Measurements from ENCODE around the gene CLEC2L. TPM values are rescaled to one million over a fixed set of nuclear protein-coding genes. Genes with fewer than 3 reads are reported as not detected.

Gene CLEC2L
- total and polyA plus RNA-seq, 2 of the 8 experiments (the other 6 are each of a cell fraction or from before 2014, with no cell fraction given): 0.20 to 1.9 TPM

DNA sequence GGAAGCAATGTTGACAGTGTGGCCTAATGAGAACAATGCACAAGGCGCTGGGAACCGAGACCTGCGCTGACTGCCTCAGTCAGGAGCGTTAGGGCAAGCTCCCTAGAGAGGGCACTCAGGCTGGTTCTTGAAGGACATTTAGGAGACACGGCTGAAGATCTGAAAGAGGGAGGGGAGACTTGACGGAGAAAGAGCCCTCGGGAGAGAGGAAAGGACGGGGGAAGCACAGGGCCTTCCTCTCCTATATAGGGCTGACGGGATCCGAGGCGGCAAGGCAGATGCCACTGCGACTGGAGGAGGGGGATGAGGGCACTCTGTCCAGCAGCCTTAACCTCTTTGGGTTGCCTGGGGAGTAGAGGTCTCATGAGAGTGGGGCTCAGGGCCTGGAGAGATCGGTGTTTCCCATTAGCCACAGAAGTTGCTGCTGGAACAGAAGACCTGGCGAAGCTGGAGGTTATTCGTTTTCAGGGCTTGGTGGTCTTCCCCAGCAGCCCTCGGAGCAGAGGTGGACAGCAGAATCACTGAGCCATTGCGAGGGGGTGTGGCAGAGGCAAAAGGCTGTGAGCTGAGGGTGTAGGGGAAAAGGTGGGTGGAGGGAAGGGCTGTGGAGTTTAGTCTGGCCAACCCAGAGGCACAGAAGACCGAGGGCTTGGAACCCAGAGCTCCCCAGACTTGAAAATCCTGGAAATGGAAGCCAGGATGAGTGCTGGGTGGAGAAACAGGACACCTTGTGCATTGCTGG is 36.0 kb downstream of the CLEC2L start:
- Histone ChIP-seq H3K4me1 (replicated peaks in 1 of 4; ENCODE audit: control insufficient read depth in 3 of 4, insufficient read depth in 4 of 4, low read length in 3 of 4) (peaks cover 0 to 6% (median 1%) of the 10 kb centered on the region in 4 experiments; a peak in 2 of 7 replicates), H3K56ac (replicated peaks; ENCODE audit: insufficient read length, low read depth, low read length) (no peak overlapping the region), H2BK15ac (ENCODE audit: low read length) (no peak overlapping the region), H4K20me1 (replicated peaks in 1 of 2; ENCODE audit: control insufficient read depth in 1 of 2, insufficient read depth in 2 of 2, low read length in 2 of 2) (no peaks in the 10 kb centered on the region), H3K36me3 (ENCODE audit: control insufficient read depth in 2 of 4, insufficient read depth in 4 of 4, low read length in 3 of 4) (no peaks in the 10 kb centered on the region; a peak in 1 of 8 replicates), H3K27ac (ENCODE audit: low read depth, low read length) (no peak overlapping the region), H3K18ac (ENCODE audit: extremely low read depth, low read length) (no peak overlapping the region), H2BK20ac (ENCODE audit: low read length) (no peak overlapping the region), H3K23ac (ENCODE audit: insufficient read length) (no peak overlapping the region), H3K9me3 (ENCODE audit: insufficient read depth in 2 of 2, low read depth in 1 of 2, low read length in 1 of 2) (no peaks in the 10 kb centered on the region), H3K9ac (replicated peaks in 1 of 4; ENCODE audit: extremely low read depth in 1 of 4, low read depth in 3 of 4, low read length in 3 of 4) (no peak overlapping the region), H4K91ac (replicated peaks; ENCODE audit: insufficient read length, low read length) (no peak overlapping the region), H2BK12ac (ENCODE audit: low read depth, low read length) (no peak overlapping the region), H3K79me2 (ENCODE audit: control insufficient read depth in 1 of 2, insufficient read depth in 2 of 2, low read length in 2 of 2) (no peaks in the 10 kb centered on the region), H3K79me1 (ENCODE audit: low read depth, low read length) (no peaks in the 10 kb centered on the region), H2AFZ (ENCODE audit: low read length) (no peak overlapping the region), H3K4ac (replicated peaks; ENCODE audit: insufficient read length, low read depth, low read length) (no peak overlapping the region), H3K23me2 (ENCODE audit: low read depth, low read length) (no peaks in the 10 kb centered on the region), H3K27me3 (replicated peaks in 1 of 4; ENCODE audit: control insufficient read depth in 3 of 4, extremely low read depth in 1 of 4, insufficient read depth in 3 of 4, low read length in 3 of 4) (no peaks in the 10 kb centered on the region), H4K8ac (ENCODE audit: extremely low read depth, insufficient read depth, low read length) (no peak overlapping the region), H3K14ac (ENCODE audit: insufficient read length) (no peak overlapping the region), H2BK5ac (ENCODE audit: low read depth, low read length) (no peak overlapping the region), H3K4me2 (ENCODE audit: insufficient read depth in 1 of 2, low read depth in 2 of 2, low read length in 2 of 2) (no peak overlapping the region), H4K5ac (ENCODE audit: insufficient read length, low read depth, low read length) (no peak overlapping the region), H3K4me3 (ENCODE audit: extremely low read depth in 1 of 4, insufficient read depth in 2 of 4, low read depth in 3 of 4, low read length in 4 of 4) (no peak overlapping the region), H2AK5ac (ENCODE audit: low read depth, low read length) (no peak overlapping the region), H2BK120ac (replicated peaks; ENCODE audit: low read depth, low read length) (no peak overlapping the region)
- DNase-seq (ENCODE audit: low read depth in 1 of 2, low spot score in 2 of 2) (no peak), FAIRE-seq (no peak)
- WGBS, 2 experiments (ENCODE audit: extremely low coverage in 1 of 2, insufficient coverage in 1 of 2, insufficient read length in 1 of 2, insufficient replicate concordance in 2 of 2, low coverage in 1 of 2, low lambda C conversion rate in 2 of 2, missing lambda C conversion rate in 1 of 2): 87% methylated on average over 17 of the region's 18 CpGs; no CpG with 5 or more reads in 1 of the 2 experiments
- POLR2A ChIA-PET (ENCODE audit: partially characterized antibody): interaction anchor here (0.9 kb wide), 1 partner anchor 76 kb away, joined by 3 read pairs; the partner anchor contains the start of gene KLRG2
- CTCF ChIA-PET (ENCODE audit: partially characterized antibody): interaction anchor here (0.6 to 10.2 kb wide), 11 partner anchors 9 to 403 kb away, joined by 3 to 156 read pairs (median 6); no protein-coding TSS in a partner anchor
- no peak for TF ChIP-seq TAF7 (optimal IDR thresholded peaks at IDR 0.05; ENCODE audit: borderline replicate concordance, low read depth, low read length)
- no peak for TF ChIP-seq FOSL1 (IDR thresholded peaks at IDR 0.05; ENCODE audit: insufficient read depth, low read depth, low read length)
- TF ChIP-seq, protein P1, sequence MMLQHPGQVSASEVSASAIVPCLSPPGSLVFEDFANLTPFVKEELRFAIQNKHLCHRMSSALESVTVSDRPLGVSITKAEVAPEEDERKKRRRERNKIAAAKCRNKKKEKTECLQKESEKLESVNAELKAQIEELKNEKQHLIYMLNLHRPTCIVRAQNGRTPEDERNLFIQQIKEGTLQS (IDR thresholded peaks at IDR 0.05; ENCODE audit: insufficient read depth, low read depth, low read length): no peak
- TF ChIP-seq POLR2A (IDR thresholded peaks at IDR 0.05; ENCODE audit: control extremely low read depth in 1 of 2, low read depth in 2 of 2, low read length in 2 of 2): no peak
- TF ChIP-seq GTF2F1 (IDR thresholded peaks at IDR 0.05; ENCODE audit: borderline replicate concordance, low read depth, low read length): no peak
- no peak for TF ChIP-seq HDAC2 (IDR thresholded peaks at IDR 0.05; ENCODE audit: borderline replicate concordance in 1 of 2, low read depth in 2 of 2, low read length in 2 of 2)
- TF ChIP-seq CBX8 (IDR thresholded peaks at IDR 0.05; ENCODE audit: borderline replicate concordance, low read depth, low read length): no peak
- TF ChIP-seq RNF2 (IDR thresholded peaks at IDR 0.05; ENCODE audit: borderline replicate concordance, low read depth, low read length, missing control alignments, poor library complexity, severe bottlenecking): no peak
- no peak for TF ChIP-seq NANOG (IDR thresholded peaks at IDR 0.05; ENCODE audit: insufficient read depth, low read depth, low read length, poor library complexity, severe bottlenecking)
- no peak for TF ChIP-seq SRF (IDR thresholded peaks at IDR 0.05; ENCODE audit: low read depth, low read length)

Data from H1 (cell line).